H9 (cell line): ENCODE measurements around the gene NKIRAS2. TPM values are rescaled to one million over a fixed set of nuclear protein-coding genes. Genes with fewer than 3 reads are reported as not detected.

ENCODE experiments used
- DNase-seq: peaks from one replicate; pipeline ENCODE4 v3.0.0-alpha.2; 2017
- H2AFZ ChIP-seq: one replicate; pipeline ENCODE4 v1.6.1; 2013; ENCODE audit warnings: mild to moderate bottlenecking, low read length, control low read depth, moderate library complexity
- H2AK5ac ChIP-seq: 2 replicates; pipeline ENCODE4 v1.6.1; 2013; ENCODE audit warnings: low read length, control low read depth, mixed read lengths; ENCODE audit not compliant: insufficient read length
- H2BK120ac ChIP-seq: one replicate; pipeline ENCODE4 v1.6.1; 2013; ENCODE audit warnings: low read depth, mild to moderate bottlenecking, low read length, control low read depth, inconsistent platforms; ENCODE audit not compliant: poor library complexity, severe bottlenecking
- H2BK12ac ChIP-seq: 2 replicates; pipeline ENCODE4 v1.6.1; 2013; ENCODE audit warnings: low read length, control low read depth, mixed read lengths, low read depth; ENCODE audit not compliant: insufficient read length
- H2BK15ac ChIP-seq: 2 replicates; pipeline ENCODE4 v1.6.1; 2013; ENCODE audit warnings: low read depth, low read length, control low read depth
- H2BK20ac ChIP-seq: one replicate; pipeline ENCODE4 v1.6.1; 2013; ENCODE audit warnings: low read depth, mild to moderate bottlenecking, low read length, control low read depth, inconsistent platforms; ENCODE audit not compliant: poor library complexity, severe bottlenecking
- H2BK5ac ChIP-seq: 2 replicates; pipeline ENCODE4 v1.6.1; 2013; ENCODE audit warnings: low read length, control low read depth, mixed read lengths; ENCODE audit not compliant: insufficient read length
- H3K14ac ChIP-seq: 2 replicates; pipeline ENCODE4 v1.6.1; 2013; ENCODE audit warnings: low read length, control low read depth; ENCODE audit not compliant: insufficient read depth
- H3K18ac ChIP-seq: 2 replicates; pipeline ENCODE4 v1.6.1; 2013; ENCODE audit warnings: low read depth, mild to moderate bottlenecking, mixed read lengths, low read length, control low read depth; ENCODE audit not compliant: insufficient read length
- H3K23ac ChIP-seq: 2 replicates; pipeline ENCODE4 v1.6.1; 2013; ENCODE audit warnings: low read length, control low read depth, mixed read lengths, low read depth; ENCODE audit not compliant: insufficient read length
- H3K23me2 ChIP-seq: 2 replicates; pipeline ENCODE4 v1.6.1; 2013; ENCODE audit warnings: low read depth, mild to moderate bottlenecking, mixed read lengths, low read length, control low read depth; ENCODE audit not compliant: insufficient read length, poor library complexity, severe bottlenecking
- H3K27ac ChIP-seq: 2 replicates; pipeline ENCODE4 v1.5.1; 2013; ENCODE audit warnings: low read length, control low read depth, mixed read lengths, low read depth; ENCODE audit not compliant: insufficient read length
- H3K27me3 ChIP-seq: 2 replicates; pipeline ENCODE4 v1.6.1; 2013; ENCODE audit warnings: low read length, control low read depth, inconsistent platforms; ENCODE audit not compliant: insufficient read depth
- H3K4ac ChIP-seq: 2 replicates; pipeline ENCODE4 v1.6.1; 2013; ENCODE audit warnings: low read depth, mild to moderate bottlenecking, control low read depth, inconsistent platforms, low read length, moderate library complexity
- H3K4me1 ChIP-seq: 2 replicates; pipeline ENCODE4 v1.6.1; 2013; ENCODE audit warnings: low read length, control low read depth, inconsistent platforms; ENCODE audit not compliant: insufficient read depth
- H3K4me2 ChIP-seq: 2 replicates; pipeline ENCODE4 v1.6.1; 2013; ENCODE audit warnings: low read length, control low read depth, mixed read lengths; ENCODE audit not compliant: insufficient read length, insufficient read depth
- H3K56ac ChIP-seq: 2 replicates; pipeline ENCODE4 v1.6.1; 2013; ENCODE audit warnings: low read depth, mild to moderate bottlenecking, mixed read lengths, low read length, control low read depth; ENCODE audit not compliant: insufficient read length
- H3K79me1 ChIP-seq: 2 replicates; pipeline ENCODE4 v1.6.1; 2013; ENCODE audit warnings: low read depth, mild to moderate bottlenecking, moderate library complexity, low read length, control low read depth, inconsistent platforms; ENCODE audit not compliant: insufficient read depth, poor library complexity, severe bottlenecking
- H3K79me2 ChIP-seq: 2 replicates; pipeline ENCODE4 v1.6.1; 2013; ENCODE audit warnings: low read length, control low read depth, inconsistent platforms; ENCODE audit not compliant: insufficient read depth
- H3K9ac ChIP-seq: 2 replicates; pipeline ENCODE4 v1.6.1; 2013; ENCODE audit warnings: low read length, control low read depth, mixed read lengths; ENCODE audit not compliant: insufficient read length; ENCODE audit errors: extremely low read depth
- H3K9me3 ChIP-seq: one replicate; pipeline ENCODE4 v1.6.1; 2013; ENCODE audit warnings: low read depth, low read length, inconsistent platforms; ENCODE audit not compliant: control insufficient read depth
- H3T11ph ChIP-seq: one replicate; pipeline ENCODE4 v1.6.1; 2013; ENCODE audit warnings: mild to moderate bottlenecking, low read length, control low read depth, inconsistent platforms
- H4K20me1 ChIP-seq: one replicate; pipeline ENCODE4 v1.6.1; 2013; ENCODE audit not compliant: control insufficient read depth, insufficient read length, insufficient read depth
- H4K5ac ChIP-seq: 2 replicates; pipeline ENCODE4 v1.6.1; 2013; ENCODE audit warnings: low read depth, mild to moderate bottlenecking, mixed read lengths, low read length, control low read depth; ENCODE audit not compliant: insufficient read length
- H4K8ac ChIP-seq: replicated peaks from 2 replicates; pipeline ENCODE4 v1.6.1; 2013; ENCODE audit warnings: low read length, control low read depth, mixed read lengths, low read depth; ENCODE audit not compliant: insufficient read length
- H4K91ac ChIP-seq: 2 replicates; pipeline ENCODE4 v1.6.1; 2013; ENCODE audit warnings: low read depth, mild to moderate bottlenecking, moderate library complexity, mixed read lengths, low read length, control low read depth; ENCODE audit not compliant: insufficient read length
- H3K27ac Mint-ChIP-seq, 3 experiments: 2 replicates in 2 of 3; 3 replicates in 1 of 3; pipeline ENCODE4 v1.8.0; 2020 to 2021; ENCODE audit warnings: mixed read lengths in 3 of 3, mild to moderate bottlenecking in 1 of 3, moderate library complexity in 1 of 3
- H3K27me3 Mint-ChIP-seq: 2 replicates; pipeline ENCODE4 v1.8.0; 2021; ENCODE audit warnings: low read depth, mild to moderate bottlenecking, moderate library complexity, mixed read lengths
- H3K36me3 Mint-ChIP-seq, 3 experiments: 2 replicates in 2 of 3; 3 replicates in 1 of 3; pipeline ENCODE4 v1.8.0; 2020 to 2021; ENCODE audit warnings: low read depth in 3 of 3, mixed read lengths in 3 of 3; ENCODE audit not compliant: insufficient read depth in 1 of 3
- H3K4me1 Mint-ChIP-seq, 2 experiments: 2 replicates each; pipeline ENCODE4 v1.8.0; 2020; ENCODE audit warnings: mixed read lengths in 2 of 2
- H3K4me3 Mint-ChIP-seq, 2 experiments: 2 replicates in 1 of 2; 3 replicates in 1 of 2; pipeline ENCODE4 v1.8.0; 2020 to 2021; ENCODE audit warnings: mild to moderate bottlenecking in 2 of 2, mixed read lengths in 2 of 2, moderate library complexity in 1 of 2
- H3K9me3 Mint-ChIP-seq, 2 experiments: 2 replicates in 1 of 2; 3 replicates in 1 of 2; pipeline ENCODE4 v1.8.0; 2020; ENCODE audit warnings: mild to moderate bottlenecking in 2 of 2, mixed read lengths in 2 of 2, moderate library complexity in 1 of 2
- WGBS: extraction: QIAGEN DNeasy Blood & Tissue Kit; methylation state at CpG from one replicate; pipeline ENCODE4 v1.1.7; 2013; ENCODE audit warnings: missing lambda C conversion rate, low lambda C conversion rate, mixed read lengths; ENCODE audit not compliant: insufficient read length; ENCODE audit errors: extremely low coverage; 5-methylcytosine and 5-hydroxymethylcytosine counted together
- total RNA-seq: library from RNA; stranded (reverse); gene quantifications from 2 replicates; pipeline ENCODE4 v1.2.1, GENCODE V29; 2021
- TF ChIP-seq, protein P1 (sequence below): fragments of 200-600 bp; sonication (generic); conservative IDR thresholded peaks from 3 replicates; pipeline ENCODE4 v1.8.0; 2021; ENCODE audit warnings: antibody characterized with exemption, mild to moderate bottlenecking

The NKIRAS2 gene
- total RNA-seq, 1 experiment from 2014 or later: 37.1 TPM

DNA sequence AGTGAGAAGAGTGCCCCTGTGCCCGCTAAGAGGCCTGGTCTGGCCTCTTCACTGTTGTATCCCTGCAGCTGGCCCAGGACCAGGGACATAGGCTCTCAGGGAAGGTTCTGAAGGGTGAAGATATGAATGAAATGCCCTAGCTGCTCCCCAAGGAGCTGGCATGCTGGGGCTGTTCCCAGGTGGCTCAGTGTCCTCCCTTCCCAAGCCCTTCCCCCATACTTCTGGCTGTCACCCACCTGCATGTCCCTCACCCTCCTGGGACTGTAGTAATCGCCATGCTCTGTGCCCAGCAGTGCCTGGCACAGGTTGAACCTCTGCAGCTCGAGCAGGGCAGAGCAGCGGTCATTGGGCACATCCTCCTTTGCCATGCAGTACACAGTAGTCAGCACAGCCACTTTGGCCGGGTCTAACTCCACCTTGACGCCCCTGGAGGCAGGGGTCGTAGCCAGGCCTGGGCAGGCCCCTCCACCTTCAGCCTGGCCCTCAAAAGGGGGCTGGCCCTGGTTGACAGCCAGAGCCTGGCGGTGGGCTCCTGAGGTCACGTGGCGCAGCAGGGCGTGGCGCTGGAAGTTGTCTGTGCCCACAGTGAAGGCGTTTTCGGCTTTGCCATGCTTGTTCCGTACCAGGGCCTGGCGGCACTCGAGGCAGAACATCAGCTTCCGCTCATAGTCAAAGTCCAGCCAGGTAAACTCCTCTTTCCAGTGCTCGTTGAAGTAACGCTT is 22.9 kb downstream of the NKIRAS2 start:
- Histone ChIP-seq H3K79me2 (no peaks in the 10 kb centered on the region), H4K8ac (no peak overlapping the region), H3T11ph (no peak overlapping the region), H3K4me1 (no peaks in the 10 kb centered on the region), H3K23me2 (no peaks in the 10 kb centered on the region), H3K9me3 (no peaks in the 10 kb centered on the region), H3K79me1 (no peaks in the 10 kb centered on the region), H2BK120ac (no peak overlapping the region), H3K27ac (no peak overlapping the region), H4K91ac (no peak overlapping the region), H4K20me1 (no peaks in the 10 kb centered on the region), H2BK15ac (no peak overlapping the region), H3K23ac (no peak overlapping the region), H2AK5ac (no peak overlapping the region), H3K14ac (no peak overlapping the region; the same call in 1 of the 2 replicates), H3K9ac (no peak overlapping the region), H2BK12ac (no peak overlapping the region), H2BK5ac (no peak overlapping the region), H3K4ac (no peak overlapping the region), H3K4me2 (no peak overlapping the region), H3K56ac (no peak overlapping the region), H4K5ac (no peak overlapping the region), H2AFZ (no peak overlapping the region), H2BK20ac (no peak overlapping the region), H3K18ac (no peak overlapping the region), H3K27me3 (no peaks in the 10 kb centered on the region)
- Mint-ChIP-seq H3K36me3 (no peaks in the 10 kb centered on the region), H3K4me1 (peaks cover 11 to 23% of the 10 kb centered on the region in 2 experiments), H3K27me3 (no peaks in the 10 kb centered on the region; the same call in 1 of the 2 replicates), H3K4me3 (no peak overlapping the region), H3K27ac (no peak overlapping the region), H3K9me3 (no peaks in the 10 kb centered on the region)
- no CpG with 5 or more reads among the region's 20 CpGs for WGBS
- TF ChIP-seq, protein P1, sequence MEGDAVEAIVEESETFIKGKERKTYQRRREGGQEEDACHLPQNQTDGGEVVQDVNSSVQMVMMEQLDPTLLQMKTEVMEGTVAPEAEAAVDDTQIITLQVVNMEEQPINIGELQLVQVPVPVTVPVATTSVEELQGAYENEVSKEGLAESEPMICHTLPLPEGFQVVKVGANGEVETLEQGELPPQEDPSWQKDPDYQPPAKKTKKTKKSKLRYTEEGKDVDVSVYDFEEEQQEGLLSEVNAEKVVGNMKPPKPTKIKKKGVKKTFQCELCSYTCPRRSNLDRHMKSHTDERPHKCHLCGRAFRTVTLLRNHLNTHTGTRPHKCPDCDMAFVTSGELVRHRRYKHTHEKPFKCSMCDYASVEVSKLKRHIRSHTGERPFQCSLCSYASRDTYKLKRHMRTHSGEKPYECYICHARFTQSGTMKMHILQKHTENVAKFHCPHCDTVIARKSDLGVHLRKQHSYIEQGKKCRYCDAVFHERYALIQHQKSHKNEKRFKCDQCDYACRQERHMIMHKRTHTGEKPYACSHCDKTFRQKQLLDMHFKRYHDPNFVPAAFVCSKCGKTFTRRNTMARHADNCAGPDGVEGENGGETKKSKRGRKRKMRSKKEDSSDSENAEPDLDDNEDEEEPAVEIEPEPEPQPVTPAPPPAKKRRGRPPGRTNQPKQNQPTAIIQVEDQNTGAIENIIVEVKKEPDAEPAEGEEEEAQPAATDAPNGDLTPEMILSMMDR: no peak
- no peak for DNase-seq
